Thoracic aorta (tissue), 2 donors: Measurements from ENCODE around the gene GRIK4. TPM values are rescaled to one million over a fixed set of nuclear protein-coding genes. Genes with fewer than 3 reads are reported as not detected.

Experiments
- ATAC-seq: fragments of 150-250 bp; one replicate; pipeline ENCODE4 v1.8.0; 2017; ENCODE audit warnings: low read depth; ENCODE audit not compliant: insufficient number of reproducible peaks, low FRiP score
- DNase-seq: peaks from one replicate; pipeline ENCODE4 v3.0.0-alpha.2; 2020; ENCODE audit warnings: low spot score
- H3K27ac ChIP-seq, 2 donors: fragments of 200-600 bp; sonication (generic); 1 replicate in 1 of 2; 2 replicates in 1 of 2; pipeline ENCODE4 v1.5.1; 2016; ENCODE audit warnings: mild to moderate bottlenecking in 2 of 2, moderate library complexity in 2 of 2
- H3K27me3 ChIP-seq: fragments of 200-600 bp; sonication (generic); replicated peaks from 2 replicates; pipeline ENCODE4 v1.6.0; 2016; ENCODE audit warnings: mild to moderate bottlenecking; ENCODE audit not compliant: insufficient read depth
- H3K36me3 ChIP-seq: fragments of 200-600 bp; sonication (generic); one replicate; pipeline ENCODE4 v1.5.1; 2016
- H3K4me1 ChIP-seq, 2 donors: fragments of 200-600 bp; sonication (generic); 1 replicate in 1 of 2; 2 replicates in 1 of 2; pipeline versions ENCODE4 v1.5.1 to v1.6.0; 2016; ENCODE audit warnings: low read depth in 2 of 2, mild to moderate bottlenecking in 1 of 2; ENCODE audit not compliant: control insufficient read depth in 1 of 2
- H3K4me3 ChIP-seq: fragments of 200-600 bp; sonication (generic); 2 replicates; pipeline ENCODE4 v1.5.1; 2016; ENCODE audit warnings: mild to moderate bottlenecking
- H3K9me3 ChIP-seq: fragments of 200-600 bp; sonication (generic); 2 replicates; pipeline ENCODE4 v1.5.1; 2016
- total RNA-seq, 2 donors: library from RNA; depleted of rRNA; stranded (reverse); fragments of >200 nt; gene quantifications; one replicate each; pipeline versions ENCODE4 v1.1.0 to v1.2.3, GENCODE V29; 2016
- TF ChIP-seq, protein P1 (sequence below): fragments of 200-600 bp; sonication (generic); IDR thresholded peaks from one replicate; pipeline ENCODE4 v1.5.1; 2019; ENCODE audit warnings: antibody characterized with exemption

GRIK4 gene
- total RNA-seq, 2 donors from 2014 or later = not detected

DNA sequence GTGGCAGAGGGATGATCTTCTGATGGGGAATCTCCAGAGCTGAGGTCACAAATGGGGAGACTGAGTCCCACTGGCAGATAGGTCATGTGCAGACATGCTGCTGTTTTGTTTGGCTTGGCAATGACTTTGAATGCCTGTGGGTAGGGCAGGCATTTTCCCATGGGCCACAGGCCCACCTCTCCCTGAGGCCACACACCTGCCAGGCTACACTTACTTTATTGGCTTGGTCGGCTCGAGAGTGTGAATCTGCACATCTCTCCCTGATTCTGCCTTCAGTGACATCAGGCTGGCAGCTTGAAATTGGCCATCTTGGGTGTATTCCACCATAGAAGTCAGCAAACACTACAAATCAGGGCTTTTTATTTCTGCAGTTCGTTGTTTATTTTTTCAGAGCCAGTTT lies 91.5 kb downstream of the GRIK4 start:
- Histone ChIP-seq H3K9me3 (no peaks in the 10 kb centered on the region), H3K4me3 (no peak overlapping the region), H3K27ac (no peak overlapping the region), H3K4me1 (no peaks in the 10 kb centered on the region), H3K36me3 (no peaks in the 10 kb centered on the region), H3K27me3 (no peaks in the 10 kb centered on the region)
- TF ChIP-seq, protein P1, sequence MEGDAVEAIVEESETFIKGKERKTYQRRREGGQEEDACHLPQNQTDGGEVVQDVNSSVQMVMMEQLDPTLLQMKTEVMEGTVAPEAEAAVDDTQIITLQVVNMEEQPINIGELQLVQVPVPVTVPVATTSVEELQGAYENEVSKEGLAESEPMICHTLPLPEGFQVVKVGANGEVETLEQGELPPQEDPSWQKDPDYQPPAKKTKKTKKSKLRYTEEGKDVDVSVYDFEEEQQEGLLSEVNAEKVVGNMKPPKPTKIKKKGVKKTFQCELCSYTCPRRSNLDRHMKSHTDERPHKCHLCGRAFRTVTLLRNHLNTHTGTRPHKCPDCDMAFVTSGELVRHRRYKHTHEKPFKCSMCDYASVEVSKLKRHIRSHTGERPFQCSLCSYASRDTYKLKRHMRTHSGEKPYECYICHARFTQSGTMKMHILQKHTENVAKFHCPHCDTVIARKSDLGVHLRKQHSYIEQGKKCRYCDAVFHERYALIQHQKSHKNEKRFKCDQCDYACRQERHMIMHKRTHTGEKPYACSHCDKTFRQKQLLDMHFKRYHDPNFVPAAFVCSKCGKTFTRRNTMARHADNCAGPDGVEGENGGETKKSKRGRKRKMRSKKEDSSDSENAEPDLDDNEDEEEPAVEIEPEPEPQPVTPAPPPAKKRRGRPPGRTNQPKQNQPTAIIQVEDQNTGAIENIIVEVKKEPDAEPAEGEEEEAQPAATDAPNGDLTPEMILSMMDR = no peak
- ATAC-seq (no peak), DNase-seq (no peak)

DNA sequence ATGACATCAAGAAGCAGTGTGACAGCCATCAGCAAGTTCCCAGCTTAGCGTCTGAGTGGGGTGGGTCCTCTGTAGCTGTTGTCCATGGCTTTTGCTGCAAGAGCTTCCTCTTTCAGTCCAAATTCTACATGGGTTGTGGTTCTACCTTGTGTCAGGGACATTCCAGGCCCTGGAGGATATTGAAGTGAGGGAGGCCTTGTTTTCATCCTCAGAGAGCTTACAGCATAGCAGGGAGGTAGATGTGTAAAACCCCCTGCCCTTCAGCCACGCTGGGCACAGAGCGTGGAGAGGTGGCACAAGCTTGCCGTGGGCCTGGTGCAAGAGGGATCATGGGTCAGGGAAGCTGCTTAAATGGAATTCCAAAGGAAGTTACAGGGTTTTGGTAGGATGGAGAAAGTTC lies 93.9 kb downstream of the GRIK4 start:
- Histone ChIP-seq H3K4me1 (no peaks in the 10 kb centered on the region), H3K4me3 (no peak overlapping the region), H3K36me3 (no peaks in the 10 kb centered on the region), H3K9me3 (no peaks in the 10 kb centered on the region), H3K27me3 (no peaks in the 10 kb centered on the region), H3K27ac (no peak overlapping the region)
- ATAC-seq (no peak), DNase-seq (no peak)
- TF ChIP-seq, protein P1 = no peak

DNA sequence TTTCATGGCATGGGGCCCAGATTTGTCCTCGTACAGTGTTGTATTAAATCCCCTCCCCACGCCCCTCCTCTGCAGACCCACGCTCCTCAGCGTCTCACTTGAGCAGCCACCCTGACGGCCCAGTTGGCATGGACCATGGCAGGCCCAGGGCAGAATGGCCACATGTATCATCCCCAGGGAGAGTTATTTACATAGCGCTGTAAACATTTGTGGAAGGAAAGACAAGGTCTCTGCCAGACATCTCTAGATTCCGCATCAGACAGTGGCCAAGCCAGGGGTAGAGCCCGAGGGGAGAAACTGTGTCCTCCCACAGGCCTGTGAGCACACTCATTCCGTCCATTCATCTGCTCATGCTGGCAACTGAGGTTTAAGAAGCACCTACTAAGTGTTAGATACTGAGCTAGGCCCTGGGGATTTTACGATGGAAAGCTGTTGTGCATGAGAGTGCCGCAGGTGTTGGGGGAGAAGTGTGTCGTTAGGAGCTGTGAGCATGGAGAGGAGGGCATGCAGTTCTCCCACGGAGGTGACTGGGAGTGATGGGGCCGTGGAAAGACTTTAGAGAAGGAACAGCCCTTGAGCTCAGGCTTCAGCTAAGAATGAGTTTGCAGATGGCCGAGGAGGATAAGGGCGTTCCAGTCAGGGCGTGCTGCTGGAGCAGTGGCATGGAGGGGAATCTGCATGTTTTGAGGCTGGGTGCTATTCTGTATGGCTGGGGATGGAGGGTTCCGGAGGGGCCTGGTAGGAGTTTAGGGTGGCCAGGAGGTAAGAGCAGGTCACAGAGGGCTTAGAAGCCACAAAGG lies 94.9 kb downstream of the GRIK4 start:
- TF ChIP-seq, protein P1 = no peak
- DNase-seq (no peak), ATAC-seq (no peak)
- H3K4me3 ChIP-seq = no peak overlapping the region
- no peaks in the 10 kb centered on the region for H3K36me3 ChIP-seq
- no peaks in the 10 kb centered on the region for H3K9me3 ChIP-seq
- no peak overlapping the region for H3K27ac ChIP-seq
- H3K27me3 ChIP-seq = no peaks in the 10 kb centered on the region
- no peaks in the 10 kb centered on the region for H3K4me1 ChIP-seq

DNA sequence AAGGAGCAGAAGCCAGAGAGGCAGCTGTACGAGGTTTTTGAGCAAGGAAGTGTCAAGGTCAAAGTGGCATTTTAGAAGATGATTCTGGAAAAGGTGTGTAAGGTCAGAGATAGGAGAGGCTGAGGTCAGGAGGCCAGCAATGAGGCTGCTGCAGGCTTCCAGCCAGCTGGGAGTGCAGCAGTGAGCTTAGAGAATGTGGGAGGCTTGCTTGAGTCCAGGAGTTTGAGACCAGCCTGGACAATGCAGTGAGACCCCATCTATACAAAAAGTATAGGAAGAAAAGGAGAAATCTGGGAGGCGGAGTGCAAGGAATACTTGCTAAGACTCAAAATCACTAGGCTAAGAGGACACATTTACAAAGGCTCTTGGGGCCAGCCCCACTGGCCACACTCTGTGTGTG lies 96.5 kb downstream of the GRIK4 start:
- H3K36me3 ChIP-seq = no peaks in the 10 kb centered on the region
- no peaks in the 10 kb centered on the region for H3K27me3 ChIP-seq
- H3K27ac ChIP-seq = no peak overlapping the region
- no peaks in the 10 kb centered on the region for H3K9me3 ChIP-seq
- H3K4me1 ChIP-seq = no peaks in the 10 kb centered on the region
- DNase-seq (no peak), ATAC-seq (no peak)
- TF ChIP-seq, protein P1 = no peak
- H3K4me3 ChIP-seq = no peak overlapping the region

DNA sequence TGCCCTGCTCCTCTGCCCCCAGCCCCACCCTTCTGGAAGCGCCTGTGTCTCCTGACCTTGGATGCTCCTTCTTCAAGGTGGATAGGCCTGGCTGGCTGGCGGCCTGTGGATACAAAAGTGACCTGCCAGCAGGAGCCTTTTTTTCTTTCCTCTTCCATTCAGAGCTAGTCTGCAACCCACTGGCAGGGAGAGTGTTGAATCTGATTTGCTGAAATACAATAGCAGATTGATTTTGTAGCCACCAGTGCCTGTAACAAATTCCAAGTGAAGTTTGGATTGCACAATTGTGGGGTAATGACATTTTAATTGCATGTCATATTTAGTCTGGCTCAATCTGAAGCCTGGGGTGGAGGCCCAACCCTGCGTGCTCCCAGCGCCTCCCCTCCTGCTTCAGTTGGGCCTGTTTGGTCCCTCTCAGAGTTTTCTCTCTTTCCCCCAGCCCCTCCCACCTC lies 97.2 kb downstream of the GRIK4 start:
- no peak for ATAC-seq

More for the DNA sequence above, 97.2 kb downstream of the GRIK4 start:
- no peak overlapping the region for H3K4me3 ChIP-seq
- H3K9me3 ChIP-seq = no peaks in the 10 kb centered on the region
- H3K27ac ChIP-seq = no peak overlapping the region
- H3K36me3 ChIP-seq = no peaks in the 10 kb centered on the region
- TF ChIP-seq, protein P1 = no peak
- no peaks in the 10 kb centered on the region for H3K4me1 ChIP-seq
- H3K27me3 ChIP-seq = no peaks in the 10 kb centered on the region
- DNase-seq = no peak
